SK-N-SH treated with all-trans-retinoic acid at 6 μM for 48 hours (cell line): ENCODE data around the gene ADGRE2.

Experiments
- ATAC-seq: fragments of 200-7000 bp; cut with Tn5 transposase; 3 replicates; pipeline ENCODE4 v1.9.1; 2020; ENCODE audit warnings: mild to moderate bottlenecking, moderate library complexity
- ARNTL ChIP-seq: fragments of 450-650 bp; formaldehyde crosslinking; IDR thresholded peaks from 2 replicates; pipeline ENCODE4 v1.5.0; 2020; ENCODE audit warnings: low read depth, mild to moderate bottlenecking, moderate library complexity, borderline replicate concordance
- BACH2 ChIP-seq: fragments of 250-450 bp; sonication (Bioruptor Pico); IDR thresholded peaks from 2 replicates; pipeline ENCODE4 v1.9.0; 2021; ENCODE audit warnings: mild to moderate bottlenecking, borderline replicate concordance
- CREB5 ChIP-seq: fragments of 250-450 bp; sonication (Bioruptor Pico); IDR thresholded peaks from 2 replicates; pipeline ENCODE4 v1.5.1; 2020; ENCODE audit warnings: low read depth, mild to moderate bottlenecking, moderate library complexity
- CSDC2 ChIP-seq: fragments of 250-450 bp; sonication (Bioruptor Pico); IDR thresholded peaks from 2 replicates; pipeline ENCODE4 v1.5.0; 2020; ENCODE audit warnings: mild to moderate bottlenecking, moderate library complexity
- CSRNP3 ChIP-seq: fragments of 250-450 bp; sonication (Bioruptor Pico); IDR thresholded peaks from 2 replicates; pipeline ENCODE4 v1.5.1; 2021; ENCODE audit warnings: mild to moderate bottlenecking, moderate library complexity
- ESRRG ChIP-seq: fragments of 250-450 bp; sonication (Bioruptor Pico); IDR thresholded peaks from 2 replicates; pipeline ENCODE4 v1.6.1; 2021; ENCODE audit warnings: mild to moderate bottlenecking
- GLIS3 ChIP-seq: fragments of 250-450 bp; sonication (Bioruptor Pico); IDR thresholded peaks from 2 replicates; pipeline ENCODE4 v1.5.0; 2020; ENCODE audit warnings: mild to moderate bottlenecking, moderate library complexity
- ISL1 ChIP-seq: fragments of 250-450 bp; sonication (Bioruptor Pico); IDR thresholded peaks from 2 replicates; pipeline ENCODE4 v2.1.2; 2022; ENCODE audit warnings: mild to moderate bottlenecking, moderate library complexity
- OSR1 ChIP-seq: fragments of 250-450 bp; sonication (Bioruptor Pico); IDR thresholded peaks from 2 replicates; pipeline ENCODE4 v1.8.0; 2022; ENCODE audit warnings: moderate library complexity, mild to moderate bottlenecking, inconsistent platforms
- PATZ1 ChIP-seq: fragments of 250-450 bp; sonication (Bioruptor Pico); IDR thresholded peaks from 2 replicates; pipeline ENCODE4 v1.8.0; 2020; ENCODE audit warnings: mild to moderate bottlenecking, moderate library complexity, borderline replicate concordance
- PPARA ChIP-seq: fragments of 250-450 bp; sonication (Bioruptor Pico); IDR thresholded peaks from 2 replicates; pipeline ENCODE4 v1.5.0; 2020; ENCODE audit warnings: mild to moderate bottlenecking, borderline replicate concordance
- RARB ChIP-seq: fragments of 250-450 bp; sonication (Bioruptor Pico); IDR thresholded peaks from 2 replicates; pipeline ENCODE4 v1.8.0; 2021; ENCODE audit warnings: mild to moderate bottlenecking, moderate library complexity
- TCF4 ChIP-seq: fragments of 250-450 bp; sonication (Bioruptor Pico); IDR thresholded peaks from 2 replicates; pipeline ENCODE4 v1.8.0; 2021; ENCODE audit warnings: mild to moderate bottlenecking, moderate library complexity, borderline replicate concordance
- TOX ChIP-seq: fragments of 250-450 bp; sonication (Bioruptor Pico); IDR thresholded peaks from 2 replicates; pipeline ENCODE4 v1.8.0; 2021; ENCODE audit warnings: mild to moderate bottlenecking, moderate library complexity, borderline replicate concordance
- TSHZ2 ChIP-seq: fragments of 250-450 bp; sonication (Bioruptor Pico); IDR thresholded peaks from 2 replicates; pipeline ENCODE4 v1.5.0; 2020; ENCODE audit warnings: mild to moderate bottlenecking, moderate library complexity
- ZC3H10 ChIP-seq: fragments of 250-450 bp; sonication (Bioruptor Pico); IDR thresholded peaks from 2 replicates; pipeline ENCODE4 v1.5.1; 2021; ENCODE audit warnings: mild to moderate bottlenecking, moderate library complexity
- ZFP3 ChIP-seq: fragments of 250-450 bp; sonication (Bioruptor Pico); IDR thresholded peaks from 2 replicates; pipeline ENCODE4 v1.5.0; 2020; ENCODE audit warnings: mild to moderate bottlenecking, moderate library complexity
- ZNF565 ChIP-seq: fragments of 450-650 bp; formaldehyde crosslinking; conservative IDR thresholded peaks from 2 replicates; pipeline ENCODE4 v1.5.0; 2020; ENCODE audit warnings: low read depth, mild to moderate bottlenecking, moderate library complexity
- ZNF8 ChIP-seq: fragments of 450-650 bp; formaldehyde crosslinking; IDR thresholded peaks from 2 replicates; pipeline ENCODE4 v1.5.0; 2020; ENCODE audit warnings: mild to moderate bottlenecking, moderate library complexity

Gene ADGRE2

GRCh38 chr19:14772467-14772866 lies 5.9 kb downstream of the ADGRE2 start:
- TF ChIP-seq ZNF565 = no peak
- TF ChIP-seq CSRNP3 (CRISPR knock-in tag) = no peak
- no peak for TF ChIP-seq ESRRG (CRISPR knock-in tag)
- no peak for TF ChIP-seq ISL1 (CRISPR knock-in tag)
- no peak for TF ChIP-seq OSR1 (CRISPR knock-in tag)
- no peak for TF ChIP-seq ARNTL (CRISPR knock-in tag)
- TF ChIP-seq CREB5 = no peak
- no peak for TF ChIP-seq TSHZ2
- no peak for TF ChIP-seq TCF4 (CRISPR knock-in tag)
- no peak for TF ChIP-seq ZC3H10 (CRISPR knock-in tag)
- no peak for TF ChIP-seq CSDC2 (CRISPR knock-in tag)
- no peak for TF ChIP-seq ZNF8 (CRISPR knock-in tag)
- no peak for TF ChIP-seq GLIS3 (CRISPR knock-in tag)
- no peak for TF ChIP-seq TOX (CRISPR knock-in tag)
- no peak for TF ChIP-seq PPARA (CRISPR knock-in tag)
- no peak for TF ChIP-seq BACH2 (CRISPR knock-in tag)
- TF ChIP-seq ZFP3 (CRISPR knock-in tag) = no peak
- no peak for TF ChIP-seq RARB (CRISPR knock-in tag)
- TF ChIP-seq, all 23 proteins: peak for 0
- no peak for ATAC-seq

GRCh38 chr19:14770944-14771839 lies 7.2 kb downstream of the ADGRE2 start:
- TF ChIP-seq ZC3H10 (CRISPR knock-in tag) (no peak), CSDC2 (CRISPR knock-in tag) (no peak), TSHZ2 (no peak), ZFP3 (CRISPR knock-in tag) (no peak), PPARA (CRISPR knock-in tag) (no peak), PATZ1 (CRISPR knock-in tag) (no peak)
- ATAC-seq = no peak

- ATAC-seq = no peak
Observed at GRCh38 chr19:14770136-14770535, 8.2 kb downstream of the ADGRE2 start.

More at GRCh38 chr19:14770136-14770535, 8.2 kb downstream of the ADGRE2 start:
- TF ChIP-seq BACH2 (CRISPR knock-in tag) = no peak
